GM19395 (cell line): ENCODE measurements around the gene ADAM30.

ENCODE experiments used
- ATAC-seq: cut with Tn5 transposase; IDR thresholded peaks from one replicate; pipeline ENCODE4 v1.9.1; 2021; ENCODE audit warnings: mild to moderate bottlenecking, moderate library complexity; ENCODE audit not compliant: unreplicated experiment

Gene ADAM30

DNA sequence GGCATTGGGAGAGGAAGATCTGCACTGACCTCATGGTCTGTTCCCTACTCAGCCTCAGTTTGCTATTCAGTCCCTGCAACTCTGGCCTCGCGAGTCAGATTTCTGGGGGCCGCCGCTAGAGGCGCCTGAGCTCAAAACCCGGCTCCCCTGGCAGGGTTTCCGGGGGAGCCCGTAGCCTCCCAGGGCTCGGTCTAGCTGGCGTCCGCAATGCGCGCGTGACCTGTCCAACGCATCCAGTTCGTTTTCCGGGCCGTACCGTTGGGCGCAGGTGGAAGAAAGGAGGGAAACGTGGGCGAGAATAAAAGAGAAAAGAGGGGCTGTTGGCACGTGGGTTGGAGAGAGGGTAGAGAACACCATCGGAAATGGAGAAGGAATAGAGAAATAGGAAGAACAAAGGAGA lies at the start of gene ADAM30:
ADAM30 (minus strand) TSS at position 213 of the 400 bp plus-strand sequence; CDS start at position 34, 179 bp downstream.
- no peak for ATAC-seq

DNA sequence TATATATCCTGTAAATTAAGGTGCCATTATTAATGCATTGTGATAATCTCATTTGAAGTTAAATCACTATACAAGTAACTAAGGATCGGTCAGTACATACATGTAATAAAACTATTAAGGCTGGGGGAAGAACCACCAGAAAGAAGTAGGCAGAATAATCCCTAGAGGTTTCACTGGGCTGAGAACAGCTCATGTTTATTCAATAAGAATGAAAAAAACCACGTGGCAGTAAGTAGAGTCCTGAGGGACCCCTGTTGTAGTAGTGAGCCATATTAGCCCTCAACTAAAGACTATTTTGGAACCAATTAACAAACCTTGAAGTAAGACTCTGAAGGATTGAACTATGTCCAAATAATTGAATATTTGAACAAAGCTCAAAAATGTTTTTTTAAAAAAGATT lies 46.9 kb upstream of the ADAM30 start:
- ATAC-seq: no peak

DNA sequence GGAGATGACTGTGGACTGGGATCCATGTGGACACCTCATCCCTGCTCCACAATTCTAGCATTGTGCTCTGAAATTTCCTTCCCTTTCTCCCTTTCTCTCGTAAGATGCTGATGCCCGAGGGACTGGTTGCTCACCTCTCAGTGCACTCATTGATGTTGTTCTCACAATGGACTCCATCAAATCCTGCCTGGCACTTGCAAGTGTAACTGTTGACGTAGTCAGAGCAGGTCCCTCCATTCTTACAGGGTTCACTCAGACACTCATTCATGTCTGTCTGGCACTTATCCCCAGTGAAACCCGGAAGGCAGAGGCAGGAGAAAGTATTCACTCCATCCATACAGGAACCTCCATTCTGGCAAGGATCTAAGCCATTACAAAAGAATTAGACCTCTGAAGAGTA lies 45.1 kb upstream of the ADAM30 start:
- ATAC-seq: no peak

DNA sequence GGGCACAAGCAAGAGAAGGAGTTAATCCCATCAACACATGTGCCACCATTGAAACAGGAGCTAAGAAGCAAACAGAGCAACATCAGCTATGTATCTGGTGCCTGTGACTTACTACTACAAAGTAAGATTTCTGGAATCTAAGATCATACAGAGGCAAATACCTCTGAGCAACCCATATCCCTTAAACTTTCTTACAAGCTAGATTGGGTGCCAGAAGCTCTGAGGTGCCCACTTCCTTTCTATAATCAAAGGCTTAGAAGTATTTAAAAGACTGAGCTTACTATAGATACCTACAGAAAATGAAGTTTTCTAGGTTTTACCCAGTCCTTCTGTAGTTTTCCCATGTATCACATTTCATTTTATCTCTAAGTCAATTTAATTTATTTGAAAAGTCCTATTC lies 44.4 kb upstream of the ADAM30 start:
- ATAC-seq: no peak

- no peak for ATAC-seq
These were observed 40.9 kb upstream of the ADAM30 start for GRCh38 chr1:119937198-119937597.

DNA sequence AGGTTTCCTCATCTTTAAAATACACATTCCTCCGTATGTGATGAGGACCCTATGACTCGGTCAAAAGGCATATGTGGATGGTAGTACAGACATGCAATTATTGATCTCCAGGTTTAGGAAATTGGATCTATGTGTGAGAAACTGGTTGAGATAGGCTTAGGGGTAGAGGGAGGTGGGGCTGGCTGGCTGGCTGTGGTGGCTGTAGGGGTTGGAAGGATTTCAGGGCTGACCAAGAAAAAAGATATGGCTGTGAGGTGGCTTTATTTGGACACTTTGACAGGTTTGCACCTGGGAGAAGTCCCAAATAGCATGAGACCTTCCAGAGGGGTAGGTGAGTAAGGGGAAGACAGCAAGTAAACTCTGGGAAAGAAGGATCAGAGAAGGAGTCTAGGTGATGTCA lies 39.6 kb upstream of the ADAM30 start:
- no peak for ATAC-seq

DNA sequence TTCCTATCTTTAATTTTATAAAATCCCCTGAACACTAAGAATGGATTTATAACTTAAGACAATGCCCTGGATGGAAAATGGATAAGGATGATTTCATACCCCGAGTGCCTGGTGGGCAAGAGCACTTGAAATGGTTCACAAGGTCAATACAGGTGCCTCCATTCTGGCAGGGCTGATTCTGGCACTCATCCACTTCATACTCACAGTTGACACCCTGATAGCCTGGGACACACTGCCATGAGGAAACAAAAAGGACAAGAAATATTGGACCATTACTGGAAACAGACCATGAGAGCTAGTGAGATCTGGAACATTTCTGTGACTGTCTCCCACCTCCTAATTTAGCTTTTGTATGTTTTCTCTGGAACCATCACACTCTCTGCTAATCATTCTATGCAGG lies 39.1 kb upstream of the ADAM30 start:
- no peak for ATAC-seq

GRCh38 chr1:119933397-119933796 lies 37.1 kb upstream of the ADAM30 start:
- no peak for ATAC-seq

GRCh38 chr1:119929643-119930315 lies 33.5 kb upstream of the ADAM30 start:
- ATAC-seq: no peak

DNA sequence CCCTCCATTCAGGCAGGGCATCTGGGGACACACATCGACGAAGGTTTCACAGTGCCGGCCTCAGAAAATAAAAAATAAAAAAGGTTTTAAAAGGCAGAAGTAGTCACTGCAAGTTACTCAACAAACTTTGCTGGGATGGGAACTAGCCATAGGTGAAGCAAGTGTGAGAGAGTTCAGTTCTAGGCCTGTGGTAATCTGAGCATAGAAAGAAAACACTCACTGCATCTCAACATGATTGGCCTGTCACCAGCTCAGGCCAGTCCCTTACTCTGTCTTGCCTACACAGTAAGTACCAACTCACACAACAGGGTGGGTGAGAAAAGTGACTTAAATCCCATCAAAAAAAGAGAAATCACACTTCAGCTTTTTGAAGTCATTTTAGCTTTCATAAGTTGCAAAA lies 30.2 kb upstream of the ADAM30 start:
- no peak for ATAC-seq

DNA sequence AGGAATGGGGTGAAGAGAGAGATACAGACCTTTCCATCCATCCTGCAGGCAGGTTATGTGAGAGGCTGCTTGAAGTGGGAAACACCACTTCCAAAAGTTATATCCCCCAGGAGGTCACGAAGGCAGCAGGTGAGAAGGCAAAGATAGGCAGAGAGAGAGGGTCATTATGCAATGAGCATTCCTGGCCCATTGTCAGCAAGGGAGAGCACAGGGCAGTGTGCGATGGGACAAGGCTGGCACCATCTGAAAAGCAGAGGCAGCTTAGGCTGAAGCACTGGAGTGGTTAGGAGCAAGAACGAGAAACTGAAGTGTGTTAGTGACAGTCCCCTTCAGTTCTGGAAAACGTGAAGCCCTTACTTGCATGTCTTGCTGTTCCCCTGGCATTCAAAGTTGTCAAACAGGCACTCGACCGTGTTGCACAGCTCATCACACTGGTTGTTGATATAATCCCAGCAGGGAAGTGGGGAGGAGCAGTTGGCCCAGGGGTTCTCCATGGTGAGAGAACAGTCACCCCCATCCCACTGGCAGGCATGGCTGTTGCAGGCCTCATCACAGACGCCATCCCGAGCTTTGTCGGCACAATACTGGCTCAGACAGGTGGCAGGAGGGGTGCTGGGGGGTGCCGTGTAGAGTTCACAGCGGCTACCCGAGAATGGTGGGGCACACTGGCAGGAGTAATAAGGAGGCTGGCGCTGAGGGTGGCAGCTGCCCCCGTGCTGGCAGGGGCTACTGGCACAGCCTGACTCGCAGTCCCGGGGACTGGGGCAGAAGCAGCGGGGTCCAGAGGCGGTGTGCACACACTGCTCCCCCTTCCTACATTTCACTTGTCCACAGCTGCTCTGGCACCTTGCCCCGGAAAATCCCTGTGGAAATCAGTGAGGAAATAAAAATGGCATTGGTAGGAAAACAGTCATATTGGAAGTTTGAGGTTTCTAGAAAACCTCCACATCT lies 28.9 kb upstream of the ADAM30 start:
- no peak for ATAC-seq

DNA sequence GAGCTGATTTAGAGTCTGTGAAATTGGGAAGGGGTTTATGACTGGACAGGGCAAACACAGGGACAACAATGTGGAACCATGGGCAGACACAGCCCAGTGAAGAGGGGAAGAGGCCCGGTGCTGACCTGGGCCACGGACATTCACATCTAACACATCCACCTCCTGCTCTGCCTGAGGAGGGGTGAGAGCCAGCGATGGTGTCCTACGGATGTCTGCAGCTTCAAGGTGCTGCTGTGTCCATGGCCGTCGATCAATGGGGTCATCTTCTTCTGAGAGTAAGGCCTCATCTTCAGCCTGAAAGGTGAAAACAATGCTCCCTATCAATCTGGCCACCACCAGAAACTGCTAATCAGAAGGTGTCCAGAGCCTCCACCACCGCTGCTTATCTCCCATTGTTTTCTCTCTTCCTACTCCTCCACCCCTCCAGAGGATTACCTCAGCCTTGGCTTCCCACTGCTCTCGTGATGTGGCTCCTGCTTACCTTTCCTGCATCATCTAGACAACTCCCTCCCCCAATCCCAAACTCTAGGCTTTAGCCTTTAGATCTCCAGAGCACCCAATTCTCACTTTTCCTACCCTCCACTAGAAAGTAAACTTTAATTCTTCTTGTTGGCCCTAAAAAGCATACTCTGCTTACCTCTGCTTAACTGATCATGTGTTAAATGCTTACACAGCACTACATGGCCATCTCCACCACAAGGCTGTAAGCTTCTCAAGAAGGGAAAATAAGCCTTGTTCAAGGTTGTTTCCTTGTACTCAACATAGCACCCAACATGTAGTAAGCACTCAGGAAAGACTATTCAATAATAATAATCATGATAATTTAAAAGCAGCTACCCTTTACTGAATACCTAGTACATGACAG lies 24.0 kb upstream of the ADAM30 start:
- ATAC-seq: no peak

GRCh38 chr1:119919241-119919640 lies 22.9 kb upstream of the ADAM30 start:
- no peak for ATAC-seq

GRCh38 chr1:119918301-119918700 lies 22.0 kb upstream of the ADAM30 start:
- no peak for ATAC-seq

DNA sequence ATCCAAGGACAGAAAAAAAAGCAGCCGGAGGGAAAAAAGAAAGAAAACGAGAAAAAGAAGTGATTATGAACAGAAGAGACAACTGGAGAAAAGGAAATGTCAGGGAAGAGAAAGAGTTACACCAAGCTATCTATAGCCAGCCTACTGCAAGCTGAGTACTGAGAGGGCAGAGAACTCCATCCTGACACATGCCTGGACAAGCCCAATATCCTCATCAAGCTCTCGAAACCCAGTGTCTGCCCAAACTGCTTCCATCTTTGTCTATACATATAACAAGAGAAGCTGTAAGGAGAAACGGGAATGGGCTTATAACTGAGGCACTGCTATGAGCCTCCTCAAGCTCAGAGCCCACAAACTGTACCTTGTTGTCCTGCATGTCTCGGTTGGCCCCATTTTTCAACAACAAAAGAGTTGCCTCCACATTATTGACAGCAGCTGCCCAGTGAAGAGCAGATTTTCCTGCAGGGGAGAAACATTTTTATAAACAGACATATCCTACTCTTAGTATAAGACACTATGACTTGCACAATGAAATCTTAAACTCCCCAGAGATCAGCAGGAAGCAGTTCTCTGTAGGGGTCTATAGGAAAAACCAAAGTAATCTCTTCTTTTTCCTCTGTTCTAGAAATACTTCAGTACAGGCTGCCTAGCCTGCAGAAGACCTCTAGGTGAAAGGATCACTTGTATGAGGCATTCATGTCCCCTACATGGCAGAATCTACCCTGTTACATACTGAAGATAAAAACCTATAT lies 21.2 kb upstream of the ADAM30 start:
- no peak for ATAC-seq

GRCh38 chr1:119915517-119915916 lies 19.2 kb upstream of the ADAM30 start:
- ATAC-seq: no peak

GRCh38 chr1:119914071-119914470 lies 17.8 kb upstream of the ADAM30 start:
- ATAC-seq: no peak

DNA sequence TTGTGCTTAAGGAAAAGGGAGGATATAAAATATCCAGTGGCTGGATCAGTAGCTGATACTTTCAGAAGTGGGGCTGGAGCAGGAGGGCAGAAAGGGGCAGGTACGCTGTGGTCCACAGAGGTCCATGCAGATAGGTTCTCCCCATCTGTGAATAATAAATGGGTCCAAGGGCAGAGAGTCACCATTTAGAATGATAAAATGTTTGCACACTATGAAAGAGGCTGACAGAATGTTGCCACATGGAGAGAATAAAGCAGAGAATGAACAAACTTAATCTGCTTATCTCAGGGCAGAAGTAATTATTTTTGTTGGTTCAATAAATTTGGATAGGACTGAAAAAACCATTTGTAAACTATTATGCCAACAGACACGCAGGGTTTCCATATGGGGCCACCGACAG lies 16.6 kb upstream of the ADAM30 start:
- no peak for ATAC-seq

DNA sequence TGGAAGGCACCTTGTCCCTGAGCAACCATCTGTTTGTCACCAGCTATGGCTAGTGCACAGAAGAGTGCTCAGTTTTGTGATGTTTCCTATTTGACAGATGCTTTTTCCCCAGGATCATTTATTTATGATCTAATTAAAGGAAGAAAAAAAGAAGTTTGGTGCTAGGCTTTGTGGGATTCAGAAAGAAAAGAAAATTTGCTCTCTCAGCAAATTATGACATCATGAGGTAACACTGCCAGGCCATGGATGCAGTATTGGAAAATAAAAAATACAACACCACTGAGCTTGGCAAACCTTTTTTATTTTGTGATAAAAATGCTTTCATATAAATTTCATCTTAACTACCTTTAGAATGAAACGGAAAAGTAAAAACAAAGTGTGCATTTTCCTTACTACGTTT lies 15.5 kb upstream of the ADAM30 start:
- ATAC-seq: no peak

GRCh38 chr1:119910618-119911017 lies 14.3 kb upstream of the ADAM30 start:
- no peak for ATAC-seq
